C1 segment of cervical spinal cord (tissue), 14 donors: ENCODE results near the gene SVEP1.

Source experiments
- DNase-seq, 14 donors: peaks; one replicate each; lab custom pipeline; 2025; lab: John Stamatoyannopoulos, UW

Gene SVEP1

DNA sequence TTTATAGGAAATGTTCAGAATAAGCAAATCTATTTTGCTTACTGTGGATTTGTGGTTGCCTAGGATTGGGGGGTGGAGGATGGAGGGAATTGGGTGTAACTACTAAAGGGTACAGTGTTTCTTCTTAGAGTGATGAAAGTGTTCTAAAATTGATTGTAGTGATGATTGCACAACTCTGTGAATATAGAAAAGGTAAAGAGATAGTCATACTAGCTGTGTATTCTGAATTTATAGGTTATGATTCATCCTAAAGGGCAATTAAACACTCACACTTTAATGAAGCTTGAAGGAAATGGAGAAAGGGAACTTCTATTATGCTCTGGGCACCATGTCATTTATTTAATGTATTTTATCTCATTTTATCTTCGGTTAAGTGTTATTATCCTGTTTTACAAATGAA is 251.8 kb downstream of the SVEP1 start:
- DNase-seq, result no peak

DNA sequence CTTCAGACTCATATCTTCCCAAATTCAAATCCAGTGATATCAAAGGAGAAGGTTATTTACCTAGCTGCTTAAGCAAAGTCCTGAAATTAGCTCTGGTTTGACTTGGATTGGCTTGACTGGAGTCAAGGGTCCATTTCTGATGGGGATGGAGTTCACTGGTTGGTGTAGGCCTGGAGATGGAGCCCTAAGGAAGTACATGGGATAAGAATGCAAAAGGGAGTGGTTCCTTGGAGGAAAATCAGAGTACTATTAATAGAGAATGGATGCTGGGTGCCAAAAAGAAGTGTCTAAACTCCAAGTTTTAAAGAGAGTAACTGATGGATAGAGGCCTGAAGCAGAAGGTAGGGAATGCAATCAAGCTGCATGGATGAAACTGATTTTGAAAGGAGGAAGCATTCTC is 255.7 kb downstream of the SVEP1 start:
- DNase-seq, result no peak

DNA sequence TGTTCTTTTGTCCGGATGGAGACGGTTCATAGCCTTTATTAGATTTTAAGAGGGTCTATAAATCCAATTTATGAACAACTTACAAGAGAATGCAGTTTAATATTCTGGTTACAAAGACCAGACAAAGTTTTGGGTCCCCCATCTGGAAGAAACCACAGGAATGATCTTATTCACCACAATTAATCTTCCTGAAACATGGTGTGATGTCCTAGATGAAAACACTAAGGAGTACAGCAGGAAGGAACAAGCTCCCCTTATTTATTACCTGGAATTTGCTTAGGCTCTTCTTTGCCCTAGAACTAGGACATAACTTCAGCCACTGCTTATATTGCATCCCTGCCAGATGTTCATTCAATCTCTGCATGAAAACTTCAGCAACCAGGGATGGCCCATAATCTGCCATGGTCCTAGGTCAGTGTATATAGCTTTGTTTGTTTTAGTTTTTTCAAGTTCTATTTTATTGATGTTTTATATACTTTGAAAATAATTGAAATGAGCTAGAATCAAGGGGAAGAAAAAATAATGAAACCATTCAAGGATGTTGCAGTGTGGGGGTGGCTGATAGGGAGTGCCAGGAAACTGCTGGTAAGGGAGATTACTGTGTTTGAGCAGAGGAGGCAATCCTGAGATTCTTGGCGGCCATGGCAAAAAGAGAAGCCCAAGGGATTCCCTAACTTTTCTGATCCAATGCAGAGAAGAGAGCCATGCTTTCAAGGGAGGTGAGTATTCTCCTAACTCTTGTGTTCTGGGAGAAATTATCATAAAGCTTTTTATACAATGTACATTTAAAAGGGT is 258.7 kb downstream of the SVEP1 start:
- DNase-seq, result no peak

DNA sequence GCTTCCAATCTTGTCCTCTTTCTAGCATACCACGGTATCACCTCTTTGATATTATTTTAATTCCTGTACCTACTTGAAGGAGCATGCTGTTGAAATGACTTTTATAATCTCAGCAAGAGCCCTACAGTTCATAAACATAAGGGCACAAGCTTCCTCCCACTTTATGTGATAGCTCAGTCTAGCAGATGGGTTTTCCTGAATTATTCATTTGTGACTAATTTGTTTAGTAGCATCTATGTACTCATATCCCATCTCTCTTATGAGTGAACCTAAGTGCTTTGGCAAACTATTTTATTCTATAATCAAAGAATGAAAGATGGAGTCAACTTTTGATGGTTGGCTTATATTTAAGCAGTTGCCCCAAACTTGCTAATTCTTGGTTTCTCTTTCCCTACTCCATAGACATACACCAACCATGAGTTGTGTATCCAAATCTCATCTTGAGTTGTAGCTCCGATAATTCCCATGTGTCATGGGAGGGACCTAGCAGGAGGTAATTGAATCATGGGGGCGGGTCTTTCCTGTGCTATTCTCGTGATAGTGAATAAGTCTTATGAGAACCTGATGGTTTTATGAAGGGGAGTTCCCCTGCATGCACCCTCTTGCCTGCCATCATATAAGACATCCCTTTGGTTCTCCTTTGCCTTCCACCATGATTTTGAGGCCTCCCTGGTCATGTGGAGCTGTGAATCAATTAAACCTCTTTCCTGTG is 259.6 kb downstream of the SVEP1 start:
- DNase-seq, result no peak

DNA sequence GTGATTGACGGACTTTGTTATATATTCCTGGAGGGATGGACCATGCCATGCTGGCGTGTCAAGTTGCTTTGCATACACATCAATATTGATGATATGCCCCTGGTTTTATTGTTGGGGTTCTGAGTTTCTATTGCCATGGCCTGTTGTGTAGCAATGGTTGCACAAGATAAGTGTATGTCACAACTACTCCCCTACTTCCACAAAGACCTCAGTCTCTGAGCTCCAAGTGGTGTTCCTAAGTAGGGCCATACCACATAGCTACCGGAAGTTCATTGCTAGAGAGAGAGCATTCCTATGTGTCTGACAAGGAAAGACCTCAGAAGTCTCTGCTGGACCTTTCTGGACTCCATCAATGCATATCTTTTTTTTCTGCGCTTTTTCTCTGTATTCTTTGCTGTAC is 261.6 kb downstream of the SVEP1 start:
- DNase-seq, result no peak

DNA sequence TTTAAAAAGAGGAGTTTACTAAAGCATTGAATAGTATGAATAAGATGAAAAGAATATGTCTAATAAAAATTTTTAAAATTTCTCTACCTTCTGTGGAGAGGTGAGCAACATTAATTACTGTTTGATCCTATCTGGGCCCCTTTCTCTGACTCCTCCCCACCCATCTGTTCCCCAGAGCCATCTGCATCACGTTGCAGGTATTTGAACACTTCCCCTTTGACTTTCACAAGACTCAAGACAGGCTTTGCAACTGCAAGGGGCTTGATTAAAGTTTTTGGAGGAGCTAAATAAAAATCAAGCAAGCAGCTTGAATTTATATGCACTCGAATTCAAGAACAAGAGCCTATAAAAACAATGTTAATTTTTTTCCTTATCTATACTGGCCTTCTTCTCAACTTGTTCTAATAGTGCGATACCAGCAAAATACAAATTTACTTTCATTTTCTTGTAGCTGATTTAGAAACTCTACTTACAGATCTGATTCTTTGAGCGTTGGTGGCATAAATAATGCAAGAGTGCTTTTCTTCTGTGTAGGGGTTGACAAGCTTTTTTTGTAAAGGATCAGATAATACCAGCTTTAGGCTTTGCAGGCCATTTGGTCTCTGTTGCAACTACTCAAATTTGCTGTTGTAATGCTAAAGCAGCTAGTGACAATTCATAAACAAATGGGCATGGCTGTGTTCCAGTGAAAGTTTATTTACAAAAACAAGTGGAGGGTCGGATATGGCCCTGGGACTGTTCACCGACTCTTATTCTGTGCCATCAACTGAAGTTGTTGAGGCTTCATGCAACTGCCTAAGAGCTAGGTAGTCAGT is 263.1 kb downstream of the SVEP1 start:
- no peak for DNase-seq
